Uterus (tissue), 2 donors: ENCODE measurements around the gene NAAA.

ENCODE experiments used
- POLR2A ChIP-seq, 2 donors: fragments of 450-650 bp; IDR thresholded peaks; one replicate each; pipeline ENCODE4 v1.6.1; 2016; ENCODE audit warnings: antibody characterized with exemption in 2 of 2, mild to moderate bottlenecking in 1 of 2, moderate library complexity in 1 of 2
- TF ChIP-seq, protein P1 (sequence below), 4 experiments: fragments of 200-600 bp in 2 of 4; fragments of 450-650 bp in 2 of 4; sonication (generic) in 2 of 4; IDR thresholded peaks; one replicate each; pipeline ENCODE4 v1.5.1; 2016 to 2019; ENCODE audit warnings: antibody characterized with exemption in 4 of 4, mild to moderate bottlenecking in 2 of 4, moderate library complexity in 1 of 4

- TF ChIP-seq POLR2A (IDR thresholded peaks at IDR 0.05) = no peak
- TF ChIP-seq, protein P1, sequence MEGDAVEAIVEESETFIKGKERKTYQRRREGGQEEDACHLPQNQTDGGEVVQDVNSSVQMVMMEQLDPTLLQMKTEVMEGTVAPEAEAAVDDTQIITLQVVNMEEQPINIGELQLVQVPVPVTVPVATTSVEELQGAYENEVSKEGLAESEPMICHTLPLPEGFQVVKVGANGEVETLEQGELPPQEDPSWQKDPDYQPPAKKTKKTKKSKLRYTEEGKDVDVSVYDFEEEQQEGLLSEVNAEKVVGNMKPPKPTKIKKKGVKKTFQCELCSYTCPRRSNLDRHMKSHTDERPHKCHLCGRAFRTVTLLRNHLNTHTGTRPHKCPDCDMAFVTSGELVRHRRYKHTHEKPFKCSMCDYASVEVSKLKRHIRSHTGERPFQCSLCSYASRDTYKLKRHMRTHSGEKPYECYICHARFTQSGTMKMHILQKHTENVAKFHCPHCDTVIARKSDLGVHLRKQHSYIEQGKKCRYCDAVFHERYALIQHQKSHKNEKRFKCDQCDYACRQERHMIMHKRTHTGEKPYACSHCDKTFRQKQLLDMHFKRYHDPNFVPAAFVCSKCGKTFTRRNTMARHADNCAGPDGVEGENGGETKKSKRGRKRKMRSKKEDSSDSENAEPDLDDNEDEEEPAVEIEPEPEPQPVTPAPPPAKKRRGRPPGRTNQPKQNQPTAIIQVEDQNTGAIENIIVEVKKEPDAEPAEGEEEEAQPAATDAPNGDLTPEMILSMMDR (IDR thresholded peaks at IDR 0.05) = no peak
These were observed 54.7 kb downstream of the NAAA start for GRCh38 chr4:75886104-75886503.
